Astrocyte (in vitro differentiated cells and primary cell): Measurements from ENCODE around the gene RNF217. TPM values are rescaled to one million over a fixed set of nuclear protein-coding genes. Genes with fewer than 3 reads are reported as not detected.

Experiments
- DNase-seq: peaks from one replicate; pipeline ENCODE4 v3.0.0-alpha.2; 2010; ENCODE audit warnings: low read depth
- FAIRE-seq: peaks from 2 replicates; lab custom pipeline; 2011; peaks lifted over from hg19 to GRCh38; lab: Jason Lieb, UNC
- H2AFZ ChIP-seq: 2 replicates; pipeline ENCODE4 v1.6.0; 2012; ENCODE audit warnings: low read depth, low read length, inconsistent platforms
- H3K27ac ChIP-seq: 2 replicates; pipeline ENCODE4 v1.5.1; 2011; ENCODE audit warnings: low read depth, low read length, inconsistent platforms
- H3K27me3 ChIP-seq: 2 replicates; pipeline ENCODE4 v1.6.0; 2011; ENCODE audit warnings: low read length, inconsistent platforms; ENCODE audit not compliant: insufficient read depth
- H3K36me3 ChIP-seq: 2 replicates; pipeline ENCODE4 v1.5.1; 2011; ENCODE audit warnings: low read length, inconsistent platforms; ENCODE audit not compliant: insufficient read depth
- H3K4me1 ChIP-seq: 2 replicates; pipeline ENCODE4 v1.5.1; 2011; ENCODE audit warnings: low read length, inconsistent platforms; ENCODE audit not compliant: insufficient read depth
- H3K4me2 ChIP-seq: 2 replicates; pipeline ENCODE4 v1.6.0; 2012; ENCODE audit warnings: low read length, inconsistent platforms
- H3K4me3 ChIP-seq: 2 replicates; pipeline ENCODE4 v1.5.1; 2011; ENCODE audit warnings: low read depth, mild to moderate bottlenecking, low read length, inconsistent platforms; ENCODE audit not compliant: insufficient read depth
- H3K79me2 ChIP-seq: 2 replicates; pipeline ENCODE4 v1.6.0; 2012; ENCODE audit warnings: mild to moderate bottlenecking, low read length, inconsistent platforms; ENCODE audit not compliant: insufficient read depth
- H3K9ac ChIP-seq: 2 replicates; pipeline ENCODE4 v1.6.0; 2012; ENCODE audit warnings: mild to moderate bottlenecking, low read length, inconsistent platforms
- H3K9me3 ChIP-seq: 2 replicates; pipeline ENCODE4 v1.5.1; 2012; ENCODE audit warnings: low read depth, mild to moderate bottlenecking, low read length, inconsistent platforms; ENCODE audit not compliant: insufficient read depth
- H4K20me1 ChIP-seq: 2 replicates; pipeline ENCODE4 v1.6.0; 2012; ENCODE audit warnings: low read length, inconsistent platforms; ENCODE audit not compliant: insufficient read depth
- H3K27ac Mint-ChIP-seq: one replicate; pipeline ENCODE4 v1.8.0; 2021; ENCODE audit warnings: mild to moderate bottlenecking, mixed read lengths; ENCODE audit not compliant: unreplicated experiment
- H3K27me3 Mint-ChIP-seq: one replicate; pipeline ENCODE4 v1.8.0; 2021; ENCODE audit warnings: low read depth, mixed read lengths; ENCODE audit not compliant: unreplicated experiment
- H3K36me3 Mint-ChIP-seq: one replicate; pipeline ENCODE4 v1.8.0; 2021; ENCODE audit warnings: low read depth, mixed read lengths; ENCODE audit not compliant: unreplicated experiment
- H3K4me1 Mint-ChIP-seq: one replicate; pipeline ENCODE4 v1.8.0; 2021; ENCODE audit warnings: low read depth, mixed read lengths; ENCODE audit not compliant: unreplicated experiment
- H3K4me3 Mint-ChIP-seq: one replicate; pipeline ENCODE4 v1.8.0; 2021; ENCODE audit warnings: mild to moderate bottlenecking, moderate library complexity, mixed read lengths; ENCODE audit not compliant: unreplicated experiment
- H3K9me3 Mint-ChIP-seq: one replicate; pipeline ENCODE4 v1.8.0; 2021; ENCODE audit warnings: mild to moderate bottlenecking, mixed read lengths; ENCODE audit not compliant: unreplicated experiment
- EZH2 ChIP-seq: IDR thresholded peaks from 2 replicates; pipeline ENCODE4 v1.6.1; 2012; ENCODE audit warnings: mild to moderate bottlenecking, low read length, inconsistent platforms; ENCODE audit not compliant: insufficient read depth
- total RNA-seq: library from RNA; stranded (reverse); gene quantifications from 2 replicates; pipeline ENCODE4 v1.2.1, GENCODE V29; 2021
- TF ChIP-seq, protein P1 (sequence below): IDR thresholded peaks from 2 replicates; pipeline ENCODE4 v1.5.1; 2011; ENCODE audit warnings: low read depth, mild to moderate bottlenecking, inconsistent platforms, low read length, moderate library complexity; ENCODE audit not compliant: insufficient read depth

Gene RNF217
- total RNA-seq, 1 donor from 2014 or later = 49.4 TPM

DNA sequence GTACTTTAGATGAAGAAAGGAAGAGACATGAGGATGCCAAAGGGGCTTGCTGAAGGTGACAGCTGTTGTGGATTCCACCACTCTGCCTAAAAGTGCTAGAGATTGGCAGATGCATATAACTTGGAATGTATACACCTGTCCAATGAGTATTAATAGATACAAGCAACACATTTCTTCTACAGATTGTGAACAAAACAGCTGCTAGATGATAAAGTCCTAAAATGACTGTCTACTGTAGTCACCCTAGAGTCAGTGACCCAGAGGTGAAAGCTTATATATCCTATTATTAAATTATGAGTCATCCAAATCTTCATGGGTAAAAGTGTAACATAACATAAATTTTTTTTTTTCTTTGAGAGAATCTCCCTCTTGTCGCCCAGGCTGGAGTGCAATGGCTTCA is 5.2 kb downstream of the RNF217 start:
- Histone ChIP-seq H3K9me3 (no peaks in the 10 kb centered on the region), H3K4me2 (no peak overlapping the region), H4K20me1 (peaks cover 63% of the 10 kb centered on the region), H3K27me3 (no peaks in the 10 kb centered on the region), H2AFZ (no peak overlapping the region), H3K36me3 (peaks cover 11% of the 10 kb centered on the region), H3K79me2 (peaks cover 98% of the 10 kb centered on the region), H3K4me1 (peaks cover 27% of the 10 kb centered on the region), H3K9ac (no peak overlapping the region), H3K4me3 (no peak overlapping the region), H3K27ac (no peak overlapping the region)
- TF ChIP-seq EZH2 = no peak
- TF ChIP-seq, protein P1, sequence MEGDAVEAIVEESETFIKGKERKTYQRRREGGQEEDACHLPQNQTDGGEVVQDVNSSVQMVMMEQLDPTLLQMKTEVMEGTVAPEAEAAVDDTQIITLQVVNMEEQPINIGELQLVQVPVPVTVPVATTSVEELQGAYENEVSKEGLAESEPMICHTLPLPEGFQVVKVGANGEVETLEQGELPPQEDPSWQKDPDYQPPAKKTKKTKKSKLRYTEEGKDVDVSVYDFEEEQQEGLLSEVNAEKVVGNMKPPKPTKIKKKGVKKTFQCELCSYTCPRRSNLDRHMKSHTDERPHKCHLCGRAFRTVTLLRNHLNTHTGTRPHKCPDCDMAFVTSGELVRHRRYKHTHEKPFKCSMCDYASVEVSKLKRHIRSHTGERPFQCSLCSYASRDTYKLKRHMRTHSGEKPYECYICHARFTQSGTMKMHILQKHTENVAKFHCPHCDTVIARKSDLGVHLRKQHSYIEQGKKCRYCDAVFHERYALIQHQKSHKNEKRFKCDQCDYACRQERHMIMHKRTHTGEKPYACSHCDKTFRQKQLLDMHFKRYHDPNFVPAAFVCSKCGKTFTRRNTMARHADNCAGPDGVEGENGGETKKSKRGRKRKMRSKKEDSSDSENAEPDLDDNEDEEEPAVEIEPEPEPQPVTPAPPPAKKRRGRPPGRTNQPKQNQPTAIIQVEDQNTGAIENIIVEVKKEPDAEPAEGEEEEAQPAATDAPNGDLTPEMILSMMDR = no peak
- Mint-ChIP-seq H3K4me1 (peaks cover 28% of the 10 kb centered on the region), H3K36me3 (peaks cover 13% of the 10 kb centered on the region), H3K27me3 (no peaks in the 10 kb centered on the region), H3K4me3 (no peak overlapping the region), H3K27ac (no peak overlapping the region), H3K9me3 (no peaks in the 10 kb centered on the region)
- DNase-seq (no peak), FAIRE-seq (peak; percentile 26)

DNA sequence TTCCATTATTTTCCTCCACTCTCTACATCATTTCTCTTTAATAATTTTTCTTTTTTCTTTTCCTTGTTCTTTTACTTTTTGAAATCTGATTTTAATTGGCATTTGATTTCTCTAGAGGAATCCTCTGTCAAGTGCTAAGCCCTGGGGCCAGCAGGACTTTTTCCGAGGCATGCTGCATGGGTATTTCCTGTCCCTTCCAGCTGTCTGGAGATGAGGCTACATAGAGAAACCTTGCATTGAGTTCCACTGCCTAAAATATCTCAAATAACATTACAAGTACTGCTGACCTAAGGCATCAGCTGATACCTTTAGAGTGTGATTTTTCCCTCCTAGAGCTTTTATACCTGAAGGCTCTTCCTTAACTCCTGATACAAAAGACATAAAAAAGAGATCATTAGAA is 6.2 kb downstream of the RNF217 start:
- TF ChIP-seq EZH2 = no peak
- TF ChIP-seq, protein P1 = no peak
- H3K27me3 Mint-ChIP-seq = no peaks in the 10 kb centered on the region
- no peak for FAIRE-seq
- peaks cover 98% of the 10 kb centered on the region for H3K79me2 ChIP-seq
- peaks cover 11% of the 10 kb centered on the region for H3K36me3 ChIP-seq
- H3K27ac ChIP-seq = no peak overlapping the region
- peak overlapping the region; percentile 19 for H3K27ac Mint-ChIP-seq
- peaks cover 16% of the 10 kb centered on the region for H3K36me3 Mint-ChIP-seq
- H3K9ac ChIP-seq = no peak overlapping the region
- H4K20me1 ChIP-seq = peaks cover 61% of the 10 kb centered on the region
- H3K4me2 ChIP-seq = no peak overlapping the region
- H3K4me1 ChIP-seq = peaks cover 27% of the 10 kb centered on the region
- no peak overlapping the region for H3K4me3 ChIP-seq
- H2AFZ ChIP-seq = no peak overlapping the region
- no peaks in the 10 kb centered on the region for H3K9me3 Mint-ChIP-seq
- no peaks in the 10 kb centered on the region for H3K27me3 ChIP-seq
- H3K4me1 Mint-ChIP-seq = peaks cover 28% of the 10 kb centered on the region
- no peak for DNase-seq
- no peaks in the 10 kb centered on the region for H3K9me3 ChIP-seq
- no peak overlapping the region for H3K4me3 Mint-ChIP-seq

DNA sequence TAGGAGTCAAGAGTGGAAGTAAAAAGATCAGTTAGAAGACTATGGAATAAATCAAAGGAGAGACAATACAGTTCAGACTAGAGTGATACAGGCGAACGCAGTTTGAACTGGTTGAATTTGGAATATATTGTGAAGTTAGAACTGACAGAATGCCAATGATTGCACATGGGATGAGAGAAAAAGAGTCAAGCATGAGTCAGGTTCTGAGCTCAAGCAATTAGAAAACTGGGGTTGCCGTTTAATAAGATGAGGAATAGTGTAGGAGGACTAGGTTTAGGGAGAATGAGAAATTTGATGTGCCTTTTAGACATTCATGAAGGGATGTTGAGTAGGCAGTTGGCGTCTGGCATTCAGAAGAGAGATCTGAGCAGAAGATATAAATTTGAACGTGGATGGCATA is 8.0 kb downstream of the RNF217 start:
- H3K36me3 Mint-ChIP-seq = peaks cover 19% of the 10 kb centered on the region
- Histone ChIP-seq H2AFZ (no peak overlapping the region), H3K27me3 (no peaks in the 10 kb centered on the region), H4K20me1 (peaks cover 62% of the 10 kb centered on the region), H3K9me3 (no peaks in the 10 kb centered on the region), H3K4me2 (peak overlapping the region; percentile 0), H3K79me2 (peaks cover 98% of the 10 kb centered on the region), H3K4me1 (peaks cover 21% of the 10 kb centered on the region), H3K4me3 (no peak overlapping the region), H3K9ac (no peak overlapping the region), H3K36me3 (peaks cover 11% of the 10 kb centered on the region), H3K27ac (no peak overlapping the region)
- FAIRE-seq = peak; percentile 32
- no peaks in the 10 kb centered on the region for H3K27me3 Mint-ChIP-seq
- H3K9me3 Mint-ChIP-seq = no peaks in the 10 kb centered on the region
- TF ChIP-seq, protein P1 = no peak
- no peak for TF ChIP-seq EZH2
- peaks cover 21% of the 10 kb centered on the region for H3K4me1 Mint-ChIP-seq
- no peak overlapping the region for H3K4me3 Mint-ChIP-seq
- DNase-seq = peak; percentile 24
- H3K27ac Mint-ChIP-seq = no peak overlapping the region
